ENCODE measurements around the gene ANGPTL8. TPM values are rescaled to one million over a fixed set of nuclear protein-coding genes. Genes with fewer than 3 reads are reported as not detected.

Gene ANGPTL8
- total and polyA plus RNA-seq, 8 donors = 0.38 to 2.2 (median 1.4) TPM; not detected in 4

DNA sequence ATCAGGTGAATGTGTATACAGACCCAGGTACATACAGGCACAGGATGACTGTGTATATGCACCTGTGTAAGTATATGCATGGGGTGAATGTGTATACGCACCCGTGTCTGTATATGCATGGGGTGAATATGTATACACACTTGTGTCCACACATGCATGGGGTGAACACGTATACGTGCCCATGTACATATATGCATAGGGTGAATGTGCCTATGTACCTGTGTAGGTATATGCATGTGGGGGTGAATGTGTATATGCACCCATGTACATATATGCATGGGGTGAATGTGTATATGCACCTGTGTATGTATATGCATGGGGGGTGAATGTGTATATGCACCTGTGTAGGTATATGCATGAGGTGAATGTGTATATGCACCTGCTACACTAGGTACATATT, 6.9 kb upstream of the ANGPTL8 start:
- Histone ChIP-seq H3K4me1 (no peaks in the 10 kb centered on the region), H3K27ac (no peak overlapping the region), H3K4me3 (no peak overlapping the region), H3K9me3 (no peaks in the 10 kb centered on the region), H3K36me3 (peaks cover 0 to 7% (median 0%) of the 10 kb centered on the region in 3 donors), H3K27me3 (no peaks in the 10 kb centered on the region)
- FAIRE-seq (no peak), DNase-seq (no peak), ATAC-seq (no peak)
- WGBS, 2 donors = 94 to 96% methylated on average over 4 of the region's 4 CpGs
- intact Hi-C loops (cut with DNase I) = no loop called here
- no peak for TF ChIP-seq CTCF (IDR thresholded peaks at IDR 0.05)

- H3K27me3 ChIP-seq = no peaks in the 10 kb centered on the region
- ATAC-seq (no peak), FAIRE-seq (no peak), DNase-seq (no peak)
- no peaks in the 10 kb centered on the region for H3K4me1 ChIP-seq
- WGBS, 2 donors = 89 to 93% methylated on average over 15 of the region's 15 CpGs
- no peak for TF ChIP-seq CTCF (IDR thresholded peaks at IDR 0.05)
- intact Hi-C loops (cut with DNase I) = no loop called here
- no peak overlapping the region for H3K4me3 ChIP-seq
- peaks cover 0 to 7% (median 0%) of the 10 kb centered on the region in 3 donors for H3K36me3 ChIP-seq
- H3K9me3 ChIP-seq = no peaks in the 10 kb centered on the region
- no peak overlapping the region for H3K27ac ChIP-seq
These were observed 6.3 kb upstream of the ANGPTL8 start for GRCh38 chr19:11233073-11233472.

DNA sequence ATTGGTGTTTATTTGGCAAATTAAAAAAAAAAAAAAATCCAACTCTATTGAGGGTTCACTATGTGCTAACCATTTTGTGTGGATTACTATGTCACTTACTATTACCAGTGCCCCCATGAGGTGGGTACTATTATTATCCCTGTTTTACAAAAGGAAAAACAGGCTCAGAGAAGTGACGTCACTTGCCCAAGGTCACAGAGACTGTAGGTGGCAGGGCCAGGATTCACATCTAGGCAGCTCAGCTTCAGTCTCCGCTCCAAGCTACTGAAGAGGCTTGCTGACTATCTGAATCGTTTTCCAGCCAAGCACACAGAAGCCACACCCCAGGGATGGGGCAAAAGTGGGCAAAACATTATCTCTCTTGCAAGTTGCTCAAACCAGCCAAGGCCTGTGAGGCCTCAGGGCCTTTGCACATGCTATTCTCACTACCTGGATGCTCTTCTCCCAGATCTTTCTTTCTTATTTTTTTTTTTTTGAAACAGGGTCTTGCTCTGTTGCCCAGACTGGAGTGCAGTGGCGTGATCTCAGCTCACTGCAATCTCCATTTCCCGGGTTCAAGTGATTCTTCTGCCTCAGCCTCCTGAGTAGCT, 4.8 kb upstream of the ANGPTL8 start:
- intact Hi-C loops (cut with DNase I) = no loop called here
- 70 to 71% methylated on average over 5 of the region's 5 CpGs for WGBS, 2 donors
- Histone ChIP-seq H3K9me3 (no peaks in the 10 kb centered on the region), H3K4me1 (no peaks in the 10 kb centered on the region), H3K36me3 (peaks cover 0 to 7% (median 0%) of the 10 kb centered on the region in 3 donors), H3K27me3 (no peaks in the 10 kb centered on the region), H3K27ac (no peak overlapping the region), H3K4me3 (no peak overlapping the region)
- FAIRE-seq = no peak
- DNase-seq = peak in 2 of 6 donors; percentile 27 to 49
- ATAC-seq = peak; percentile 46 to 79 (median 63)
- no peak for TF ChIP-seq CTCF (IDR thresholded peaks at IDR 0.05)

GRCh38 chr19:11236324-11237301, 2.8 kb upstream of the ANGPTL8 start:
- H3K9me3 ChIP-seq = no peaks in the 10 kb centered on the region
- H3K27me3 ChIP-seq = no peaks in the 10 kb centered on the region
- H3K36me3 ChIP-seq = peaks cover 0 to 7% (median 0%) of the 10 kb centered on the region in 3 donors
- no peak overlapping the region for H3K27ac ChIP-seq
- H3K4me1 ChIP-seq = no peaks in the 10 kb centered on the region
- no peak for TF ChIP-seq CTCF (IDR thresholded peaks at IDR 0.05)
- no peak for FAIRE-seq
- no peak for ATAC-seq
- WGBS, 2 donors = 92 to 93% methylated on average over 31 of the region's 31 CpGs
- DNase-seq = peak in 1 of 6 donors; percentile 74
- no peak overlapping the region for H3K4me3 ChIP-seq
- intact Hi-C loops (cut with DNase I) = no loop called here
